Measurements from ENCODE around the gene LETMD1. TPM values are rescaled to one million over a fixed set of nuclear protein-coding genes. Genes with fewer than 3 reads are reported as not detected.

The LETMD1 gene
- total and polyA plus RNA-seq, 2 of the 13 experiments (the other 11 are each of a cell fraction or from before 2014, with no cell fraction given), result 43.3 to 87.7 TPM

- TF ChIP-seq NONO (IDR thresholded peaks at IDR 0.05) (no peak), NONO (CRISPR knock-in tag; conservative IDR thresholded peaks at IDR 0.05) (peak; percentile 83), HNRNPUL1 (IDR thresholded peaks at IDR 0.05; ENCODE audit: low read depth, low read length) (peak; percentile 54; the same call in 1 of the 2 replicates), PITX1 (CRISPR knock-in tag; IDR thresholded peaks at IDR 0.05) (peak; percentile 48), RNF219 (CRISPR knock-in tag; IDR thresholded peaks at IDR 0.05) (no peak), KLF12 (CRISPR knock-in tag; IDR thresholded peaks at IDR 0.05; ENCODE audit: borderline replicate concordance) (0 out of 2 replicates have a peak, but pooled peaks have one; percentile 50), ZBTB3 (CRISPR knock-in tag; IDR thresholded peaks at IDR 0.05; ENCODE audit: borderline replicate concordance, low read depth) (no peak), NFE2L1 (CRISPR knock-in tag; IDR thresholded peaks at IDR 0.05; ENCODE audit: borderline replicate concordance) (no peak), TBL1XR1 (IDR thresholded peaks at IDR 0.05; ENCODE audit: borderline replicate concordance, low read length, partially characterized antibody) (peak; percentile 46), KDM1A (CRISPR knock-in tag; IDR thresholded peaks at IDR 0.05) (no peak), ZNF207 (IDR thresholded peaks at IDR 0.05; ENCODE audit: borderline replicate concordance) (no peak), ZNF619 (CRISPR knock-in tag; IDR thresholded peaks at IDR 0.05) (no peak), ZNF704 (CRISPR knock-in tag; IDR thresholded peaks at IDR 0.05; ENCODE audit: borderline replicate concordance) (no peak; the same call in 1 of the 2 replicates), POGK (CRISPR knock-in tag; conservative IDR thresholded peaks at IDR 0.05) (peak; percentile 73; the same call in 1 of the 2 replicates), ZNF747 (CRISPR knock-in tag; IDR thresholded peaks at IDR 0.05; ENCODE audit: borderline replicate concordance) (0 out of 2 replicates have a peak, but pooled peaks have one; percentile 58), NFIB (CRISPR knock-in tag; IDR thresholded peaks at IDR 0.05; ENCODE audit: borderline replicate concordance) (no peak), ZNF800 (CRISPR knock-in tag; IDR thresholded peaks at IDR 0.05) (peak; percentile 77; the same call in 1 of the 2 replicates), MZF1 (CRISPR knock-in tag; IDR thresholded peaks at IDR 0.05; ENCODE audit: borderline replicate concordance) (no peak), YY1 (IDR thresholded peaks at IDR 0.05; ENCODE audit: insufficient read depth, insufficient replicate concordance, low read depth, low read length) (peak; percentile 76), FOXK2 (IDR thresholded peaks at IDR 0.05) (no peak), ZFY (CRISPR knock-in tag; IDR thresholded peaks at IDR 0.05) (peak; percentile 93), RORA (CRISPR knock-in tag; IDR thresholded peaks at IDR 0.05) (no peak)
Observed at GRCh38 chr12:51083126-51083833, 35.2 kb downstream of the LETMD1 start, which contains the start of gene CSRNP2 (continued).
